HEK293T (cell line): Measurements from ENCODE around the gene HOXA4.
A peak's percentile ranks its signal among the peaks of the same experiment; 100 is the strongest.

ENCODE experiments used
- CTCF ChIA-PET: fragments of 350-600 bp; formaldehyde crosslinking; extraction: SDS; loops from one replicate; lab custom pipeline; 2021; ENCODE audit warnings: antibody characterized with exemption, inconsistent platforms; lab: Yijun Ruan, JAX
- POLR2A ChIA-PET: fragments of 350-600 bp; formaldehyde crosslinking; extraction: SDS; loops from one replicate; lab custom pipeline; 2020; ENCODE audit warnings: antibody characterized with exemption, inconsistent platforms; lab: Yijun Ruan, JAX
- DNase-seq: peaks from one replicate; pipeline ENCODE4 v3.0.0; 2012; ENCODE audit warnings: mixed read lengths; ENCODE audit errors: extremely low spot score
- ARNT ChIP-seq: fragments of 450-650 bp; IDR thresholded peaks from 2 replicates; pipeline ENCODE4 v1.6.1; 2017; ENCODE audit warnings: mild to moderate bottlenecking
- BHLHE40 ChIP-seq: fragments of 450-650 bp; IDR thresholded peaks from 2 replicates; pipeline ENCODE4 v1.6.1; 2016; ENCODE audit warnings: mild to moderate bottlenecking, moderate library complexity, borderline replicate concordance
- CTBP1 ChIP-seq: fragments of 450-650 bp; IDR thresholded peaks from 2 replicates; pipeline ENCODE4 v1.6.1; 2016; ENCODE audit warnings: borderline replicate concordance
- ELF4 ChIP-seq: fragments of 450-650 bp; IDR thresholded peaks from 2 replicates; pipeline ENCODE4 v1.6.1; 2017; ENCODE audit warnings: antibody characterized with exemption
- FOXA1 ChIP-seq: fragments of 450-650 bp; IDR thresholded peaks from 2 replicates; pipeline ENCODE4 v1.6.1; 2016; ENCODE audit warnings: mild to moderate bottlenecking
- FOXK2 ChIP-seq: fragments of 450-650 bp; IDR thresholded peaks from 2 replicates; pipeline ENCODE4 v1.6.1; 2016; ENCODE audit warnings: mild to moderate bottlenecking
- FOXM1 ChIP-seq: fragments of 450-650 bp; IDR thresholded peaks from 2 replicates; pipeline ENCODE4 v1.6.1; 2017; ENCODE audit warnings: mild to moderate bottlenecking, borderline replicate concordance
- HDGF ChIP-seq: fragments of 450-650 bp; IDR thresholded peaks from 2 replicates; pipeline ENCODE4 v1.6.1; 2017; ENCODE audit warnings: antibody characterized with exemption, borderline replicate concordance
- L3MBTL2 ChIP-seq: fragments of 450-650 bp; conservative IDR thresholded peaks from 2 replicates; pipeline ENCODE4 v1.6.1; 2016; ENCODE audit warnings: mild to moderate bottlenecking
- LEF1 ChIP-seq: fragments of 450-650 bp; IDR thresholded peaks from 2 replicates; pipeline ENCODE4 v1.6.1; 2017; ENCODE audit warnings: mild to moderate bottlenecking, borderline replicate concordance
- NFRKB ChIP-seq: fragments of 450-650 bp; IDR thresholded peaks from 2 replicates; pipeline ENCODE4 v1.6.1; 2016; ENCODE audit warnings: mild to moderate bottlenecking, moderate library complexity
- PKNOX1 ChIP-seq: fragments of 450-650 bp; IDR thresholded peaks from 2 replicates; pipeline ENCODE4 v1.6.1; 2016
- SP1 ChIP-seq: fragments of 450-650 bp; IDR thresholded peaks from 2 replicates; pipeline ENCODE4 v1.6.1; 2017
- SUZ12 ChIP-seq: fragments of 450-650 bp; IDR thresholded peaks from 2 replicates; pipeline ENCODE4 v1.6.1; 2016; ENCODE audit warnings: mild to moderate bottlenecking
- TARDBP ChIP-seq: fragments of 450-650 bp; IDR thresholded peaks from 2 replicates; pipeline ENCODE4 v1.6.1; 2016
- ZNF384 ChIP-seq: fragments of 450-650 bp; IDR thresholded peaks from 2 replicates; pipeline ENCODE4 v1.6.1; 2016

HOXA4 gene

GRCh38 chr7:27133409-27134231 is 3.1 kb upstream of the HOXA4 start:
- CTCF ChIA-PET: interaction anchor here (0.8 to 1.5 kb wide), 4 partner anchors 8 to 35 kb away, joined by 3 to 4 read pairs (median 3); partner anchors contain the start of gene HOXA5
- POLR2A ChIA-PET: interaction anchor here (0.9 to 1.9 kb wide), 5 partner anchors 11 to 274 kb away, joined by 4 to 6 read pairs (median 5); partner anchors contain the start of genes HOXA3 and HOXA5
- no peak for DNase-seq
- TF ChIP-seq PKNOX1: peak; percentile 43; the same call in 1 of the 2 replicates
- TF ChIP-seq FOXK2: no peak

GRCh38 chr7:27132978-27133377 is 2.4 kb upstream of the HOXA4 start:
- CTCF ChIA-PET: interaction anchor here (1.5 kb wide), 1 partner anchor 9 kb away, joined by 4 read pairs; no protein-coding TSS in a partner anchor
- no peak for TF ChIP-seq ARNT
- TF ChIP-seq SP1: no peak
- no peak for TF ChIP-seq LEF1
- TF ChIP-seq TARDBP: no peak
- TF ChIP-seq SUZ12: no peak
- peak; percentile 82 for TF ChIP-seq CTBP1
- no peak for TF ChIP-seq FOXK2
- peak; percentile 93 for TF ChIP-seq PKNOX1
- TF ChIP-seq L3MBTL2: no peak
- TF ChIP-seq BHLHE40: no peak
- no peak for TF ChIP-seq ELF4
- no peak for TF ChIP-seq FOXA1
- TF ChIP-seq FOXM1: no peak
- DNase-seq: no peak
- POLR2A ChIA-PET: interaction anchor here (1.3 to 1.9 kb wide), 2 partner anchors 11 to 20 kb away, joined by 5 to 6 read pairs; partner anchors contain the start of genes HOXA3 and HOXA5

- TF ChIP-seq CTBP1 (no peak), SP1 (no peak), FOXA1 (no peak), FOXK2 (no peak), PKNOX1 (no peak), BHLHE40 (no peak), L3MBTL2 (no peak)
- ChIA-PET CTCF (interaction anchor here (1.4 kb wide), 1 partner anchor 47 kb away, joined by 3 read pairs; no protein-coding TSS in a partner anchor), POLR2A (interaction anchor here (0.9 to 5.3 kb wide), 7 partner anchors 11 to 35 kb away, joined by 3 to 103 read pairs (median 8); partner anchors contain the start of genes HOXA5 and HOXA7)
- no peak for DNase-seq
Observed at GRCh38 chr7:27132214-27132613, 1.7 kb upstream of the HOXA4 start.

- DNase-seq: no peak
- TF ChIP-seq L3MBTL2 (no peak), SP1 (no peak), PKNOX1 (no peak), FOXA1 (no peak), HDGF (no peak), BHLHE40 (no peak), ZNF384 (no peak), CTBP1 (no peak), FOXM1 (no peak), TARDBP (no peak), SUZ12 (no peak), LEF1 (no peak)
- CTCF ChIA-PET: interaction anchor here (1.4 kb wide), 1 partner anchor 48 kb away, joined by 3 read pairs; no protein-coding TSS in a partner anchor
- POLR2A ChIA-PET: interaction anchor here (0.8 to 5.3 kb wide), 18 partner anchors 10 to 1269 kb away, joined by 3 to 103 read pairs (median 4); partner anchors contain the start of genes HOXA5, HOXA7 and SKAP2
Observed at GRCh38 chr7:27131390-27131819, 848 bp upstream of the HOXA4 start.

GRCh38 chr7:27129729-27130539 is 623 bp downstream of the HOXA4 start:
- DNase-seq: no peak
- ChIA-PET POLR2A (interaction anchor here (1.9 to 5.3 kb wide), 3 partner anchors 11 to 19 kb away, joined by 8 to 103 read pairs (median 12); no protein-coding TSS in a partner anchor), CTCF (interaction anchor here (1.4 kb wide), 1 partner anchor 10 kb away, joined by 3 read pairs; no protein-coding TSS in a partner anchor)
- peak; percentile 52; the same call in 1 of the 2 replicates for TF ChIP-seq ARNT
- no peak for TF ChIP-seq SUZ12
- 0 out of 2 replicates have a peak, but pooled peaks have one; percentile 3 for TF ChIP-seq FOXM1
- 0 out of 2 replicates have a peak, but pooled peaks have one; percentile 68 for TF ChIP-seq LEF1
- no peak for TF ChIP-seq NFRKB
- TF ChIP-seq CTBP1: peak; percentile 84
- peak; percentile 90 for TF ChIP-seq PKNOX1
- TF ChIP-seq HDGF: no peak
